ENCODE measurements around the gene NAAA.
"Not testable (repeated sequence)": the region's sequence is repeated elsewhere in the genome, so short reads cannot be mapped to it uniquely, and the experiment has no call there.

GRCh38 chr4:75910831-75911230, 30.0 kb downstream of the NAAA start:
- TF ChIP-seq, protein P1, sequence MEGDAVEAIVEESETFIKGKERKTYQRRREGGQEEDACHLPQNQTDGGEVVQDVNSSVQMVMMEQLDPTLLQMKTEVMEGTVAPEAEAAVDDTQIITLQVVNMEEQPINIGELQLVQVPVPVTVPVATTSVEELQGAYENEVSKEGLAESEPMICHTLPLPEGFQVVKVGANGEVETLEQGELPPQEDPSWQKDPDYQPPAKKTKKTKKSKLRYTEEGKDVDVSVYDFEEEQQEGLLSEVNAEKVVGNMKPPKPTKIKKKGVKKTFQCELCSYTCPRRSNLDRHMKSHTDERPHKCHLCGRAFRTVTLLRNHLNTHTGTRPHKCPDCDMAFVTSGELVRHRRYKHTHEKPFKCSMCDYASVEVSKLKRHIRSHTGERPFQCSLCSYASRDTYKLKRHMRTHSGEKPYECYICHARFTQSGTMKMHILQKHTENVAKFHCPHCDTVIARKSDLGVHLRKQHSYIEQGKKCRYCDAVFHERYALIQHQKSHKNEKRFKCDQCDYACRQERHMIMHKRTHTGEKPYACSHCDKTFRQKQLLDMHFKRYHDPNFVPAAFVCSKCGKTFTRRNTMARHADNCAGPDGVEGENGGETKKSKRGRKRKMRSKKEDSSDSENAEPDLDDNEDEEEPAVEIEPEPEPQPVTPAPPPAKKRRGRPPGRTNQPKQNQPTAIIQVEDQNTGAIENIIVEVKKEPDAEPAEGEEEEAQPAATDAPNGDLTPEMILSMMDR (IDR thresholded peaks at IDR 0.05; ENCODE audit: low read depth, low read length, poor library complexity, severe bottlenecking) = not testable (repeated sequence)
- TF ChIP-seq EZH2phosphoT487 (IDR thresholded peaks at IDR 0.05; ENCODE audit: borderline replicate concordance, low read length) = not testable (repeated sequence)
